Stomach (tissue), 9 donors: ENCODE results near the gene TJP2. TPM values are rescaled to one million over a fixed set of nuclear protein-coding genes. Genes with fewer than 3 reads are reported as not detected.
A peak's percentile ranks its signal among the peaks of the same experiment; 100 is the strongest.

Experiments used
- DNase-seq, 2 donors: peaks; one replicate each; pipeline versions ENCODE4 v3.0.0 to v3.0.0-alpha.2; 2013 to 2019
- H3K27ac ChIP-seq, 5 donors: fragments of 200-600 bp in 4 of 5; sonication (generic) in 4 of 5; one replicate each; pipeline ENCODE4 v1.5.1; 2013 to 2019; ENCODE audit warnings: mild to moderate bottlenecking in 1 of 5, moderate library complexity in 1 of 5
- H3K27me3 ChIP-seq, 3 donors: fragments of 200-600 bp; sonication (generic); one replicate each; pipeline ENCODE4 v1.5.1; 2017 to 2019; ENCODE audit warnings: mixed run types in 1 of 3
- H3K36me3 ChIP-seq, 4 donors: fragments of 200-600 bp; sonication (generic); 1 replicate in 3 of 4; 2 replicates in 1 of 4; pipeline ENCODE4 v1.5.1; 2016 to 2019
- H3K4me1 ChIP-seq, 4 donors: fragments of 200-600 bp; sonication (generic); one replicate each; pipeline ENCODE4 v1.5.1; 2016 to 2019
- H3K4me3 ChIP-seq, 4 donors: fragments of 200-600 bp; sonication (generic) in 3 of 4; one replicate each; pipeline ENCODE4 v1.5.1; 2016 to 2019; ENCODE audit warnings: mild to moderate bottlenecking in 1 of 4
- H3K9me3 ChIP-seq, 4 donors: fragments of 200-600 bp; sonication (generic); one replicate each; pipeline ENCODE4 v1.5.1; 2016 to 2019
- EP300 ChIP-seq: sonication (generic); formaldehyde crosslinking; IDR thresholded peaks from one replicate; pipeline ENCODE4 v1.6.1; 2017; ENCODE audit warnings: antibody characterized with exemption
- POLR2A ChIP-seq, 4 donors: fragments of 450-650 bp; IDR thresholded peaks; one replicate each; pipeline ENCODE4 v1.6.1; 2016; ENCODE audit warnings: antibody characterized with exemption in 4 of 4, control low read depth in 2 of 4, mild to moderate bottlenecking in 1 of 4, moderate library complexity in 1 of 4
- POLR2AphosphoS5 ChIP-seq, 3 donors: sonication (generic); formaldehyde crosslinking; IDR thresholded peaks; one replicate each; pipeline ENCODE4 v1.6.1; 2016; ENCODE audit warnings: antibody characterized with exemption in 3 of 3
- WGBS, 5 donors: extraction: QIAGEN DNeasy Blood & Tissue Kit in 3 of 5; methylation state at CpG; one replicate each; pipeline versions ENCODE4 v1.1.5 to v1.1.7; 2013 to 2018; 5-methylcytosine and 5-hydroxymethylcytosine counted together
- intact Hi-C: fragments of 100-400 bp; cut with DNase I; formaldehyde crosslinking; loops from one replicate; pipeline ENCODE4 v1.15.1; 2023; ENCODE audit warnings: low total_unique reads
- polyA plus RNA-seq, 3 donors: library from polyadenylated mRNA; stranded (reverse); fragments of 200-250 nt; gene quantifications; one replicate each; pipeline ENCODE4 v1.2.3, GENCODE V29; 2013
- total RNA-seq, 5 donors: library from RNA; depleted of rRNA; stranded (reverse); fragments of >200 nt; gene quantifications; one replicate each; pipeline versions ENCODE4 v1.1.0 to v1.2.3, GENCODE V29; 2014 to 2016
- TF ChIP-seq, protein P1 (sequence below), 7 experiments: fragments of 450-650 bp in 4 of 7; fragments of 200-600 bp in 3 of 7; sonication (generic) in 3 of 7; IDR thresholded peaks; one replicate each; pipeline ENCODE4 v1.5.1; 2016 to 2019; ENCODE audit warnings: antibody characterized with exemption in 7 of 7, control low read depth in 2 of 7, mild to moderate bottlenecking in 1 of 7
- donor health status: healthy with polysubstance abuse.
- donor health status: Bipolar disorder and iron deficiency.
- donor health status: healthy.

The TJP2 gene
- total and polyA plus RNA-seq, 8 donors, result 28.6 to 371 (median 150) TPM

DNA sequence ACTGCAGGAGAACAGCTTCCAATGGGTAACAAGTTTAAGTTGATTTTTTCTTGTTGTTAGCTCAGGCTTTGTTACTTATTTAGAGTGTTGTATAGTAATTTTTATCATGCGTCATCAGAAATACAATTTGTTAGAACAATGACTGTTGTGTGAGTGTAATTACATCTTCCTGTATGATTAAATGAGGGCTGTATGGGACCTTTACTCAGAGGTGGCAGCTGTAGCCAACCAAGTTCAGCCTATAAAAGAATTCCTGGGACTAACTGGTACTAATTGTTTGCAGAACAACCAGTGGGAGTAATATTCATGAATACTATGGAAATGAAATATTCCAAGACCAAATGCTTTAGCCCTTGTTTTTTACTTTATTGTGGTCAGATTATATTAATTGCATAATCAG, 30.8 kb upstream of the TJP2 start:
- TF ChIP-seq POLR2AphosphoS5 (IDR thresholded peaks at IDR 0.05) (no peak), EP300 (no peak), POLR2A (IDR thresholded peaks at IDR 0.05) (no peak)
- TF ChIP-seq, protein P1, sequence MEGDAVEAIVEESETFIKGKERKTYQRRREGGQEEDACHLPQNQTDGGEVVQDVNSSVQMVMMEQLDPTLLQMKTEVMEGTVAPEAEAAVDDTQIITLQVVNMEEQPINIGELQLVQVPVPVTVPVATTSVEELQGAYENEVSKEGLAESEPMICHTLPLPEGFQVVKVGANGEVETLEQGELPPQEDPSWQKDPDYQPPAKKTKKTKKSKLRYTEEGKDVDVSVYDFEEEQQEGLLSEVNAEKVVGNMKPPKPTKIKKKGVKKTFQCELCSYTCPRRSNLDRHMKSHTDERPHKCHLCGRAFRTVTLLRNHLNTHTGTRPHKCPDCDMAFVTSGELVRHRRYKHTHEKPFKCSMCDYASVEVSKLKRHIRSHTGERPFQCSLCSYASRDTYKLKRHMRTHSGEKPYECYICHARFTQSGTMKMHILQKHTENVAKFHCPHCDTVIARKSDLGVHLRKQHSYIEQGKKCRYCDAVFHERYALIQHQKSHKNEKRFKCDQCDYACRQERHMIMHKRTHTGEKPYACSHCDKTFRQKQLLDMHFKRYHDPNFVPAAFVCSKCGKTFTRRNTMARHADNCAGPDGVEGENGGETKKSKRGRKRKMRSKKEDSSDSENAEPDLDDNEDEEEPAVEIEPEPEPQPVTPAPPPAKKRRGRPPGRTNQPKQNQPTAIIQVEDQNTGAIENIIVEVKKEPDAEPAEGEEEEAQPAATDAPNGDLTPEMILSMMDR (IDR thresholded peaks at IDR 0.05), result no peak
- no peaks in the 10 kb centered on the region for H3K27me3 ChIP-seq
- peaks cover 0 to 6% (median 3%) of the 10 kb centered on the region in 4 donors for H3K36me3 ChIP-seq
- H3K4me1 ChIP-seq, result peaks cover 0 to 25% (median 9%) of the 10 kb centered on the region in 4 donors
- DNase-seq, result no peak
- H3K4me3 ChIP-seq, result no peak overlapping the region
- WGBS, 5 donors, result 35 to 64% (median 49%) methylated on average over 1 of the region's 1 CpG
- H3K27ac ChIP-seq, result no peak overlapping the region
- intact Hi-C loops, result no loop called here
- no peaks in the 10 kb centered on the region for H3K9me3 ChIP-seq

DNA sequence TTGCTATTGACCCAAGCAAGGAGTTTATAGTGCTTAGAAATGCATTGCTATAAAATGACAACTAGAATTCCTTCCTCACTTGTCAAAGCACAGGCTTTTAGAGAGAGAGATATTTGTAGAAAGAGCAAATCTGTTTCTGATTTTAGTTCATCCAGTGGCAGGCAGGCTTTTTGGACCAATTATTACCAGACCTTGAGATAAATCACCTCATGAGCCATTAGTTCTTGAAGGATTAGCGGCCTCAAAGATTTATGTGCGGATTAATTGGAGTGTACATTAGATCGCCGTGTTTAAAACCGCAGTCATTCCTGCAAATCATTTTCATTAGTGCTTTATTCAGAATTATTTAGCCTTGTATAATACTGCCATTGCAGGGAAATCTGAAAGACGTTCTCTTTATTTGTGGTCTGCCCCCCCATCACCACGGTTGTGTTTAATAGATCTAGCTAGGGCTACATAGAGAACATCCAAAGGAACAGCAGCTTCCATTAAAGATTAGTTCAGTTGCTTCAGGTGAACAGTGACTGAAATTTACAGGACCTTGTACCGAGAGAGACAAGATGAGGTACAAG, 28.8 kb upstream of the TJP2 start:
- intact Hi-C loops, result no loop called here
- no peak for DNase-seq
- no peak overlapping the region for H3K4me3 ChIP-seq
- 81 to 90% (median 84%) methylated on average over 8 of the region's 8 CpGs for WGBS, 5 donors
- H3K27me3 ChIP-seq, result no peaks in the 10 kb centered on the region
- no peak overlapping the region for H3K27ac ChIP-seq
- H3K4me1 ChIP-seq, result peaks cover 10 to 42% (median 25%) of the 10 kb centered on the region in 4 donors
- TF ChIP-seq, protein P1 (IDR thresholded peaks at IDR 0.05), result no peak
- TF ChIP-seq POLR2AphosphoS5 (IDR thresholded peaks at IDR 0.05), result no peak
- TF ChIP-seq POLR2A (IDR thresholded peaks at IDR 0.05), result no peak
- H3K36me3 ChIP-seq, result peaks cover 0 to 5% (median 0%) of the 10 kb centered on the region in 4 donors
- no peaks in the 10 kb centered on the region for H3K9me3 ChIP-seq

DNA sequence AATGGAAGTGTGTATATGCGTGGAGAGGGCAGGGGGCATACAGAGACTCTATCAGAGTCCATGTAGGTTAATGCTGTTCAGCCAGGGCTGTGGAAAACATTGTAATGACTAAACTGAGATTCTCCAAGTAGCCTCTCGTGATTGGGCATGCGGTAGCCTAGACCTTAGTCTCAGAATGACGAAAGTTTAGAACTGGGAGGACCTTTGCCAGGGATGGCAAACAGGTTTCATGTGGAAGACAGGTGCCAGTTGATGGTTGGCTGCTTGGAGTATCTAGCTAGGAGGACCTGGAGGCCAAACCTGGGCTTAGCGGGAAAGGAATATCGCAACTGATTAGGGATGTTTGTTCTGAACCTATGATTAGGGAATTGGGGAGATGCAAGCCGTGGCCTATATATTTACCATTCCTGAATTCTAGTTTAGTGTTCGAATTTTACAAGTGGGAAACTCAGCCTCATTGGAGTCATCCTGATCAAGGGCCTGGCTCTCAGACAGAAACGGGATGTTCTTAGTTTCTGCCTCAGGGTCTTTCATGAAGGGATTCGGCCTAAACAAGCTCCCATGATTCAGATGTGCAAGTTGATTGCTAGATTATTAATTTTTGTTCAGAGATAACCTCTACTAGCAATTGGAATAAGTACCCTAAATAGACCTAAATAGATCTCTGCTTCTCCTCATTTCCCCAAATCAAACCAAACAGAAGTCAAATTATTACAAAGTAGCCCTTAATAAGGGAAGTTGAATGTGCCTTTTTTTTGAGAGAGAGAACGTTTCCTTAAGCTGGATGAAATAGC, 26.8 kb upstream of the TJP2 start:
- Histone ChIP-seq H3K4me3 (no peak overlapping the region), H3K4me1 (peaks cover 10 to 37% (median 21%) of the 10 kb centered on the region in 4 donors), H3K36me3 (peaks cover 0 to 9% (median 2%) of the 10 kb centered on the region in 4 donors), H3K9me3 (no peaks in the 10 kb centered on the region), H3K27ac (no peak overlapping the region), H3K27me3 (no peaks in the 10 kb centered on the region)
- intact Hi-C loops, result no loop called here
- no peak for TF ChIP-seq POLR2A (IDR thresholded peaks at IDR 0.05)
- TF ChIP-seq, protein P1 (IDR thresholded peaks at IDR 0.05), result no peak
- no peak for TF ChIP-seq POLR2AphosphoS5 (IDR thresholded peaks at IDR 0.05)
- TF ChIP-seq EP300, result no peak
- no peak for DNase-seq
- WGBS, 5 donors, result 62 to 82% (median 67%) methylated on average over 11 of the region's 11 CpGs

DNA sequence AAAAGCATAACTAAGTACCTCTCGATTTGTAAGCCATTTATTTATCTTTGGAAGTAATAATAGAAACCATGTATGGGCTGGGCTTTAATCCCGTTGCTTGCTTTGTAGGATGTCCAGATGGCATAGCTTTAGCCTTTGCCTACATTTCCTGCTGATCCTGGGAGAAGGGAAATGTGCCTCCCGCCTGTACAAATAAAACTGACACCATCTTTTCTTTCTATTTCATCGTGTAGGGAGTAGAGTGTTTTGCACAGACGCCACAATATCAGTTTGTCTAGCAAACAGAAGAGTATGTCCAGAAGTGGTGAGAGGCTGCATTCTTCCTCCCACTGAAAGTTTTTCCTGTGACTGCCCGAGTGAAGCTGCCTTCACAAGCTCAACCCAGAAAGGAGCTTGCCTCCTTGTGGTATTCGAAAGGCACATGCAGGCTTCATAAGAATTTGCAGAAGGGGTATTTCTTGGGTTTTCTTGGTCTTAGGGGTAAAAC, 24.7 kb upstream of the TJP2 start:
- Histone ChIP-seq H3K4me3 (no peak overlapping the region), H3K4me1 (peaks cover 10 to 39% (median 26%) of the 10 kb centered on the region in 4 donors), H3K27me3 (no peaks in the 10 kb centered on the region), H3K9me3 (no peaks in the 10 kb centered on the region), H3K36me3 (peaks cover 0 to 17% (median 3%) of the 10 kb centered on the region in 4 donors), H3K27ac (peak overlapping the region; percentile 15 to 62 (median 54))
- peak in 1 of 2 donors; percentile 55 for DNase-seq
- intact Hi-C loops, result no loop called here
- TF ChIP-seq POLR2AphosphoS5 (IDR thresholded peaks at IDR 0.05) (peak in 1 of 3 donors; percentile 33), POLR2A (IDR thresholded peaks at IDR 0.05) (no peak), EP300 (no peak)
- TF ChIP-seq, protein P1 (IDR thresholded peaks at IDR 0.05), result peak in 1 of 7 experiments; percentile 26
- 9 to 24% (median 17%) methylated on average over 7 of the region's 7 CpGs for WGBS, 5 donors
